SK-N-SH treated with all-trans-retinoic acid at 6 μM for 48 hours (cell line): ENCODE measurements around the gene GRIK4.

Experiments used
- ATAC-seq: fragments of 200-7000 bp; cut with Tn5 transposase; 3 replicates; pipeline ENCODE4 v1.9.1; 2020; ENCODE audit warnings: mild to moderate bottlenecking, moderate library complexity
- ARNTL ChIP-seq: fragments of 450-650 bp; formaldehyde crosslinking; IDR thresholded peaks from 2 replicates; pipeline ENCODE4 v1.5.0; 2020; ENCODE audit warnings: low read depth, mild to moderate bottlenecking, moderate library complexity, borderline replicate concordance
- BACH2 ChIP-seq: fragments of 250-450 bp; sonication (Bioruptor Pico); IDR thresholded peaks from 2 replicates; pipeline ENCODE4 v1.9.0; 2021; ENCODE audit warnings: mild to moderate bottlenecking, borderline replicate concordance
- CREB5 ChIP-seq: fragments of 250-450 bp; sonication (Bioruptor Pico); IDR thresholded peaks from 2 replicates; pipeline ENCODE4 v1.5.1; 2020; ENCODE audit warnings: low read depth, mild to moderate bottlenecking, moderate library complexity
- CSDC2 ChIP-seq: fragments of 250-450 bp; sonication (Bioruptor Pico); IDR thresholded peaks from 2 replicates; pipeline ENCODE4 v1.5.0; 2020; ENCODE audit warnings: mild to moderate bottlenecking, moderate library complexity
- CSRNP3 ChIP-seq: fragments of 250-450 bp; sonication (Bioruptor Pico); IDR thresholded peaks from 2 replicates; pipeline ENCODE4 v1.5.1; 2021; ENCODE audit warnings: mild to moderate bottlenecking, moderate library complexity
- ESRRG ChIP-seq: fragments of 250-450 bp; sonication (Bioruptor Pico); IDR thresholded peaks from 2 replicates; pipeline ENCODE4 v1.6.1; 2021; ENCODE audit warnings: mild to moderate bottlenecking
- GLIS3 ChIP-seq: fragments of 250-450 bp; sonication (Bioruptor Pico); IDR thresholded peaks from 2 replicates; pipeline ENCODE4 v1.5.0; 2020; ENCODE audit warnings: mild to moderate bottlenecking, moderate library complexity
- ISL1 ChIP-seq: fragments of 250-450 bp; sonication (Bioruptor Pico); IDR thresholded peaks from 2 replicates; pipeline ENCODE4 v2.1.2; 2022; ENCODE audit warnings: mild to moderate bottlenecking, moderate library complexity
- OSR1 ChIP-seq: fragments of 250-450 bp; sonication (Bioruptor Pico); IDR thresholded peaks from 2 replicates; pipeline ENCODE4 v1.8.0; 2022; ENCODE audit warnings: moderate library complexity, mild to moderate bottlenecking, inconsistent platforms
- PATZ1 ChIP-seq: fragments of 250-450 bp; sonication (Bioruptor Pico); IDR thresholded peaks from 2 replicates; pipeline ENCODE4 v1.8.0; 2020; ENCODE audit warnings: mild to moderate bottlenecking, moderate library complexity, borderline replicate concordance
- PPARA ChIP-seq: fragments of 250-450 bp; sonication (Bioruptor Pico); IDR thresholded peaks from 2 replicates; pipeline ENCODE4 v1.5.0; 2020; ENCODE audit warnings: mild to moderate bottlenecking, borderline replicate concordance
- RARB ChIP-seq: fragments of 250-450 bp; sonication (Bioruptor Pico); IDR thresholded peaks from 2 replicates; pipeline ENCODE4 v1.8.0; 2021; ENCODE audit warnings: mild to moderate bottlenecking, moderate library complexity
- SNAI2 ChIP-seq: fragments of 250-450 bp; sonication (Bioruptor Pico); IDR thresholded peaks from 2 replicates; pipeline ENCODE4 v1.5.0; 2020; ENCODE audit warnings: mild to moderate bottlenecking, moderate library complexity
- TCF4 ChIP-seq: fragments of 250-450 bp; sonication (Bioruptor Pico); IDR thresholded peaks from 2 replicates; pipeline ENCODE4 v1.8.0; 2021; ENCODE audit warnings: mild to moderate bottlenecking, moderate library complexity, borderline replicate concordance
- TOX ChIP-seq: fragments of 250-450 bp; sonication (Bioruptor Pico); IDR thresholded peaks from 2 replicates; pipeline ENCODE4 v1.8.0; 2021; ENCODE audit warnings: mild to moderate bottlenecking, moderate library complexity, borderline replicate concordance
- TSHZ2 ChIP-seq: fragments of 250-450 bp; sonication (Bioruptor Pico); IDR thresholded peaks from 2 replicates; pipeline ENCODE4 v1.5.0; 2020; ENCODE audit warnings: mild to moderate bottlenecking, moderate library complexity
- ZC3H10 ChIP-seq: fragments of 250-450 bp; sonication (Bioruptor Pico); IDR thresholded peaks from 2 replicates; pipeline ENCODE4 v1.5.1; 2021; ENCODE audit warnings: mild to moderate bottlenecking, moderate library complexity
- ZFP3 ChIP-seq: fragments of 250-450 bp; sonication (Bioruptor Pico); IDR thresholded peaks from 2 replicates; pipeline ENCODE4 v1.5.0; 2020; ENCODE audit warnings: mild to moderate bottlenecking, moderate library complexity
- ZFP30 ChIP-seq: fragments of 450-650 bp; formaldehyde crosslinking; IDR thresholded peaks from 2 replicates; pipeline ENCODE4 v1.5.0; 2022; ENCODE audit warnings: mild to moderate bottlenecking, moderate library complexity
- ZNF565 ChIP-seq: fragments of 450-650 bp; formaldehyde crosslinking; conservative IDR thresholded peaks from 2 replicates; pipeline ENCODE4 v1.5.0; 2020; ENCODE audit warnings: low read depth, mild to moderate bottlenecking, moderate library complexity
- ZNF70 ChIP-seq: fragments of 450-650 bp; formaldehyde crosslinking; IDR thresholded peaks from 2 replicates; pipeline ENCODE4 v1.5.0; 2020; ENCODE audit warnings: mild to moderate bottlenecking, moderate library complexity
- ZNF8 ChIP-seq: fragments of 450-650 bp; formaldehyde crosslinking; IDR thresholded peaks from 2 replicates; pipeline ENCODE4 v1.5.0; 2020; ENCODE audit warnings: mild to moderate bottlenecking, moderate library complexity

GRIK4 gene

GRCh38 chr11:120988603-120989002 lies 477.1 kb downstream of the GRIK4 start (continued):
- TF ChIP-seq ZC3H10 (CRISPR knock-in tag) (no peak), ZNF8 (CRISPR knock-in tag) (no peak)

- no peak for TF ChIP-seq ISL1 (CRISPR knock-in tag)
- ATAC-seq = no peak
These were observed 480.5 kb downstream of the GRIK4 start for GRCh38 chr11:120991830-120992686.

GRCh38 chr11:120994091-120994859 lies 482.7 kb downstream of the GRIK4 start:
- ATAC-seq = no peak
- no peak for TF ChIP-seq GLIS3 (CRISPR knock-in tag)
- no peak for TF ChIP-seq ZNF565 (CRISPR knock-in tag)
- TF ChIP-seq CREB5 (CRISPR knock-in tag) = no peak
- no peak for TF ChIP-seq ISL1 (CRISPR knock-in tag)
- no peak for TF ChIP-seq PPARA (CRISPR knock-in tag)
- TF ChIP-seq ZFP30 = no peak
- TF ChIP-seq OSR1 (CRISPR knock-in tag) = no peak
- no peak for TF ChIP-seq SNAI2 (CRISPR knock-in tag)
- no peak for TF ChIP-seq ZNF8 (CRISPR knock-in tag)
- no peak for TF ChIP-seq RARB (CRISPR knock-in tag)
- no peak for TF ChIP-seq ZFP3 (CRISPR knock-in tag)
- no peak for TF ChIP-seq ZNF70 (CRISPR knock-in tag)
- TF ChIP-seq PATZ1 (CRISPR knock-in tag) = no peak
- no peak for TF ChIP-seq TSHZ2 (CRISPR knock-in tag)
- TF ChIP-seq TCF4 (CRISPR knock-in tag) = no peak
- no peak for TF ChIP-seq ARNTL (CRISPR knock-in tag)

- ATAC-seq = no peak
- no peak for TF ChIP-seq ESRRG (CRISPR knock-in tag)
- TF ChIP-seq ZNF8 (CRISPR knock-in tag) = no peak
- no peak for TF ChIP-seq CSDC2
- no peak for TF ChIP-seq ARNTL (CRISPR knock-in tag)
- no peak for TF ChIP-seq TSHZ2 (CRISPR knock-in tag)
- TF ChIP-seq CSRNP3 (CRISPR knock-in tag) = no peak
- no peak for TF ChIP-seq PPARA (CRISPR knock-in tag)
- TF ChIP-seq ZNF565 (CRISPR knock-in tag) = no peak
- TF ChIP-seq BACH2 (CRISPR knock-in tag) = no peak
- no peak for TF ChIP-seq SNAI2 (CRISPR knock-in tag)
- no peak for TF ChIP-seq ZNF70 (CRISPR knock-in tag)
- no peak for TF ChIP-seq TOX
- no peak for TF ChIP-seq ZFP3 (CRISPR knock-in tag)
- TF ChIP-seq CREB5 (CRISPR knock-in tag) = no peak
- no peak for TF ChIP-seq ZFP30
- TF ChIP-seq ZC3H10 (CRISPR knock-in tag) = no peak
- TF ChIP-seq OSR1 (CRISPR knock-in tag) = no peak
These were observed 483.6 kb downstream of the GRIK4 start for GRCh38 chr11:120995184-120995583.
